ENCODE measurements around the gene DUSP6.
A peak's percentile ranks its signal among the peaks of the same experiment; 100 is the strongest.

Gene DUSP6

DNA sequence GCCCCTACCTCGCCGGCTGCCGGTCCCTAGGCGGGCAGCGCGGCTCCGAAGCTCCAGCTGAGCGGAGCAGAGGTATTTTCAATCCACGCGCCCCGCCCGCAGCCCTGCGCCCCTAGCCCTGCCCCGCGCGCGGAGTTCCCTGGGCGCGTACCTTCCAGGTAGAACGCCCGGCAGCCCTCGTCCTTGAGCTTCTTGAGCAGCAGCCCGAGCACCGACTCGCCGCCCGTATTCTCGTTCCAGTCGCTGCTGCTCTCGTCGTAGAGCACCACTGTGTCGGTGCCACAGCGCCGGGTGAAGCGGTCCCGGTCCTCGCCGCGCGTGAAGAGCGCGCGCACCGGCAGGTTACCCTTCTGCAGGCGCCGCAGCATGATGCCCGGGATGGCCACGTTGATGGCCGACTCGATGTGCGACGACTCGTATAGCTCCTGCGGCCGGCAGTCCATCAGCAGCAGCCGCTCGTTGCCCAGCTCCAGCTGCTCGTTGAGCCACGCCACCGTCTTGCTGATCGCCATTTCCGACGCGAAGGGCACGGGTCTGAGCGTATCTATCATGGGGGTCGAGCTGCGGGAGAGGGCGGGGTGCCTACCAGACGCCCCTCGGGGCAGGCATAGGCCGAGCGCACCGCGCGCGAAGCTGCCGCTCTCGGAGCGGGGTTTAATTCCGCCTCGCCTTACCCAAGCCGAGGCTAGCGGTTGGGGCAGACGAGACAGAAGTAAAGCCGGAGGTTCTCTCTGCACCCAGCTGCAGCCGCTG is 636 bp downstream of the DUSP6 start:
- TF ChIP-seq CREB1 (IDR thresholded peaks at IDR 0.05; ENCODE audit: low read depth) (no peak), RAD21 (IDR thresholded peaks at IDR 0.05; ENCODE audit: low read depth) (no peak), USF1 (IDR thresholded peaks at IDR 0.05) (no peak), REST (IDR thresholded peaks at IDR 0.05; ENCODE audit: low read depth) (no peak), TAF1 (IDR thresholded peaks at IDR 0.05; ENCODE audit: low read depth) (no peak), YY1 (IDR thresholded peaks at IDR 0.05; ENCODE audit: low read depth) (peak; percentile 75), EGR1 (IDR thresholded peaks at IDR 0.05) (no peak), CEBPB (IDR thresholded peaks at IDR 0.05) (no peak), FOXM1 (IDR thresholded peaks at IDR 0.05; ENCODE audit: borderline replicate concordance, low read depth) (no peak), ZBTB7A (IDR thresholded peaks at IDR 0.05; ENCODE audit: low read depth) (no peak; the same call in 1 of the 2 replicates), TCF12 (IDR thresholded peaks at IDR 0.05; ENCODE audit: low read depth) (peak; percentile 12; the same call in 1 of the 2 replicates), TEAD4 (IDR thresholded peaks at IDR 0.05) (no peak), EP300 (IDR thresholded peaks at IDR 0.05; ENCODE audit: borderline replicate concordance) (no peak)
- TF ChIP-seq, protein P1, sequence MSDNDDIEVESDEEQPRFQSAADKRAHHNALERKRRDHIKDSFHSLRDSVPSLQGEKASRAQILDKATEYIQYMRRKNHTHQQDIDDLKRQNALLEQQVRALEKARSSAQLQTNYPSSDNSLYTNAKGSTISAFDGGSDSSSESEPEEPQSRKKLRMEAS (IDR thresholded peaks at IDR 0.05), result peak; percentile 82

DNA sequence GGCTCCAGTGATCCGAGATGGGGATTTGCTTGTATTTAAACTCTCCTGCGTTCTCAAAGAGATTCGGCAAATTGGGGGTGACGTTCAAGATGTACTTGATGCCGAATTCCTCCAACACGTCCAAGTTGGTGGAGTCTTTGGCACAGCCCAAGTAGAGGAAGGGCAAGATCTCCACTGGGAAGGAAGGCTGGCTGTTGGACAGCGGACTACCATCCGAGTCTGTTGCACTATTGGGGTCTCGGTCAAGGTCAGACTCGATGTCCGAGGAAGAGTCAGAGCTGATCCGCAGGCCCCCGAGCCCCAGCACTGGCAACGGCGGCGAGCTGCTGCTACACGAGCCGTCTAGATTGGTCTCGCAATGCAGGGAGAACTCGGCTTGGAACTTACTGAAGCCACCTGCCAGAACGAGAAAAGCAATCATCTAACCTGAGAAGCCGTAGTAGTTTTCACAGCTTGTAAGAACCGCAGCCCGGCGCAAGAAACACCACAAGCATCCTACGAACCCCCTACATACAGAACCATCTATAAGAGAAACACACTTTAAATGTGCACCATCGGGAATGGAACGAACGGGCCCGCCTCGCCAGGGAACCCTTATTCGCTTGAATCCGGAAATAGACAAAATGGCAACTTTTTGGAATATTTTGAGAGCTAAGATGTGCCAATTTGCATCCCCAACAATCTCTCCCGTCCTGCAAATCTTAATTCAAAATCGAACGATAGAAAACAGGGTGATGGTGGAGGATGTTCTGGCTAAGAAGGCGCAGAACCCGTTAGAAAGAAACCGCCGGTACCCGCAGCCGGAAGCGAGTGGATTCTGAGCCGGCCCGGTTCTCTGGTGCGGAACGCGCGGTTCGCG is 1.4 kb downstream of the DUSP6 start:
- no peak for TF ChIP-seq EP300 (IDR thresholded peaks at IDR 0.05; ENCODE audit: borderline replicate concordance)
- TF ChIP-seq REST (IDR thresholded peaks at IDR 0.05; ENCODE audit: low read depth), result no peak
- TF ChIP-seq NFIC (IDR thresholded peaks at IDR 0.05), result no peak
- no peak for TF ChIP-seq YY1 (IDR thresholded peaks at IDR 0.05; ENCODE audit: low read depth)
- TF ChIP-seq EGR1 (IDR thresholded peaks at IDR 0.05), result no peak
- TF ChIP-seq RAD21 (IDR thresholded peaks at IDR 0.05; ENCODE audit: low read depth), result no peak
- TF ChIP-seq USF1 (IDR thresholded peaks at IDR 0.05), result no peak
- TF ChIP-seq TAF1 (IDR thresholded peaks at IDR 0.05; ENCODE audit: low read depth), result no peak
- no peak for TF ChIP-seq TCF12 (IDR thresholded peaks at IDR 0.05; ENCODE audit: low read depth)
- TF ChIP-seq CEBPB (IDR thresholded peaks at IDR 0.05), result no peak
- no peak for TF ChIP-seq TEAD4 (IDR thresholded peaks at IDR 0.05)
- no peak for TF ChIP-seq CREB1 (IDR thresholded peaks at IDR 0.05; ENCODE audit: low read depth)

- TF ChIP-seq TEAD4 (IDR thresholded peaks at IDR 0.05), result no peak
- TF ChIP-seq FOXM1 (IDR thresholded peaks at IDR 0.05; ENCODE audit: borderline replicate concordance, low read depth), result peak; percentile 11; the same call in 1 of the 2 replicates
- 0 out of 2 replicates have a peak, but pooled peaks have one; percentile 5 for TF ChIP-seq CREB1 (IDR thresholded peaks at IDR 0.05; ENCODE audit: low read depth)
Observed at GRCh38 chr12:89350260-89350629, 2.1 kb downstream of the DUSP6 start.

GRCh38 chr12:89349814-89350213 is 2.5 kb downstream of the DUSP6 start:
- TF ChIP-seq CEBPB (IDR thresholded peaks at IDR 0.05) (no peak), NFIC (IDR thresholded peaks at IDR 0.05) (no peak), EP300 (IDR thresholded peaks at IDR 0.05; ENCODE audit: borderline replicate concordance) (peak; percentile 48; the same call in 1 of the 2 replicates), TCF12 (IDR thresholded peaks at IDR 0.05; ENCODE audit: low read depth) (no peak), RAD21 (IDR thresholded peaks at IDR 0.05; ENCODE audit: low read depth) (no peak), YY1 (IDR thresholded peaks at IDR 0.05; ENCODE audit: low read depth) (0 out of 2 replicates have a peak, but pooled peaks have one; percentile 19), USF1 (IDR thresholded peaks at IDR 0.05) (no peak), EGR1 (IDR thresholded peaks at IDR 0.05) (no peak), REST (IDR thresholded peaks at IDR 0.05; ENCODE audit: low read depth) (no peak), TEAD4 (IDR thresholded peaks at IDR 0.05) (no peak), CREB1 (IDR thresholded peaks at IDR 0.05; ENCODE audit: low read depth) (no peak)
